NCI-H2107 treated with DMSO at 0.1 percent for 48 hours (cell line): ENCODE measurements around the gene TNFRSF25.
"Not testable (repeated sequence)": the region's sequence is repeated elsewhere in the genome, so short reads cannot be mapped to it uniquely, and the experiment has no call there.

Source experiments
- DNase-seq: peaks from one replicate; lab custom pipeline; 2025; ENCODE audit not compliant: unreplicated experiment; lab: John Stamatoyannopoulos, UW

The TNFRSF25 gene

DNA sequence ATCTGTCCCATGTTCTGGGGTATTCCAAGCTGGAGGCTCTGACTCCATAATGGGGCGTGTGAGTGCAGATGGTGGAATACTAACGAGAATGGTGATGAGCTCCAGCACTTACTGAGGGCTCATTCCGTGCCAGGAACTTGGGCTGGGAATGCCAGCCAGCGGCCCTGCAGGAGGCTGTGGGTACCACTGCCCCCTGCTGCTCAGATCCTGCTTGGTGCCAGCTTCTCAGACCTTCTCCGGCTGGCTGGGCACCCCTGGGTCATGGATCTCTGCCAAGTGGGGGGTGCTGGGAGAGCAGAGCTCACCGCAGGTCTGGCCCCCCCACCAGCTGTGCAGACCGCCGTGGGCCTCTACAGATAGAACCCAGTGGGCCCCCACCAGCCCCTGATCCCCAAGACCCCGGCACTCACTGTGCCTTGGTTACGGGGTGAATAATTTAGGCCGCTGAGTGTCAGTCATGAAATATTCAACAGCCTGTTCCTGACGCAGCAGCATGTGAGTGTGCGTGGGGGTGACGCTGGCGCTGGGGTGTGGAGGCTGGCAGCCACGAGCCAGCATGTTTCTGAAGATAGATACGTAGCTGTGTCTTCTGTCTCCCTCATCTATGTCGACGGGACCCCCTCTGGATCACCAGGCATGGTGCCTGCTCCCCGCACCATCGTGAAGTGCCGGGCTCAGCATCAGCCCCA lies 28.8 kb downstream of the TNFRSF25 start:
- DNase-seq, result not testable (repeated sequence)

DNA sequence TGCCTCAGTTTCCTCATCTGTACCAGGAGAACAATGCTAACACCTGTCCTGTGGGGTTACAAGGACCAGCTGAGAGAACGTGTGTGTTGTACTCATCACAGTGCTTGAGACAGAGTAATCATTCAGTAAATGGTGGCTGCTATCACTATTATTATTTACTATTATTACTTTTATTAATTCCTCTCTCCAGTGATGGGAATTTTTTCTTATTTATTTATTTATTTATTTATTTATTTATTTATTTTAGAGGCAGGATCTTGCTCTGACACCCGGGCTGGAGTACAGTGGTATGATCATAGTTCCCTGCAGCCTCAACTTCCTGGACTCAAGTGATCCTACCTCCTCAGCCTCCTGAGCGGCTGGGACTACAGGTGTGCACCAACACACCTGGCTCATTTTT lies 29.7 kb downstream of the TNFRSF25 start:
- DNase-seq, result not testable (repeated sequence)

DNA sequence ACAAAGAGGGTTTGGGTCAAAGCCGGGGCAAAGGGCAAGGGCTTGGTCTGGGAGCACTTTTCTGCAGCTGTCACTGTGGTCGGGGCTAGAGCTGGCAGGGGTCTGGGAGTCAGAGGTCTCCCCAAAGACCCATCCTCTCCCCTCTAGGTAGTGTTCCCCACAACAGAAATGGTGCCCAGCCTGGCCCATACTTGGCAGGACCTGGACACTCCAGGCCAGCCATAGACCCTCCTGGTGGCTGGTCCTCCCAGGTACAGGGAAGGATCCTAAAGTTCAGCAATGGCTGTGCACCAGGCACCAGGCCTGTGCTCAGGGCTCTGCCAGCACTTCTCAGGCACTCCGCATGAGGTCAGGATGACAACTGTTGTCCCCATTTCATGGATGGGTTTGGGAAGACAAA lies 30.4 kb downstream of the TNFRSF25 start:
- no peak for DNase-seq

DNA sequence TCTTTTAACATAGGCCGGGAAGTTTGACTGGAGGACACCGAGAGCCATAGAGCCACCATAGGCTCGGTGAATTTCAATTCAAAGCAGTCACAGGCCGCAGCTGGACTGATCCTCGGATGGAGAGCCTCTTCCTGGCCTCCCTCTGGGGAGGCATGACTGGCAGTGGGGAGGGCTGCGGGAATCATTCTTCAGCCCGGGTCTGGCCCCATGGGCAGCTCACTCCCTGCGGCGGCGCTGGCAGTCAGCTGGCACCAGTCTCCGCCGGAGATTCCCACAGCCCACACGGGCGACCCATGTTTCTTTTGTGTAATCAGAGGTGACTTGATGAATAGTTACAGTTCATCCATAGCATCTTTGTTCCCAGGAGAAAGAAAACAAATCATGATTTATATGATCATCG lies 30.8 kb downstream of the TNFRSF25 start:
- no peak for DNase-seq

DNA sequence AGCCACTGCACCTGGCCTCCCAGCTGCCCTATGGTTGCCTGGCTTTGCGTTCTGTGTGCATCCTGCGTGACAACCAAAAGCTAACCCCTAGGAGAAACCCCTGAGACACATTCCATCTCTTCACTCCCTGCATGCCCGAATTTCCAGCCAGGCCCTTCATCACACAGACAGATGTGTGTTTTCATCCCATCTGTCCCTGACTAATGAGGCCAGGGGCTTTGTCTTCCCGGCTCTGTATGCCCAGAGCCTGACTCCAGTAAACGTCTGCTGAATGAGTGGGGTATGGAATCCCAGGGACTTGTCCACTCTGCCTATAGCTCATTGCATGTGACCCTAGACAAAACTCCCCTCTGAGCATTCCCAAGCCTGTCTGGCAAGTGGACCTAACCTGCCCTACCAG lies 31.8 kb downstream of the TNFRSF25 start:
- no peak for DNase-seq

DNA sequence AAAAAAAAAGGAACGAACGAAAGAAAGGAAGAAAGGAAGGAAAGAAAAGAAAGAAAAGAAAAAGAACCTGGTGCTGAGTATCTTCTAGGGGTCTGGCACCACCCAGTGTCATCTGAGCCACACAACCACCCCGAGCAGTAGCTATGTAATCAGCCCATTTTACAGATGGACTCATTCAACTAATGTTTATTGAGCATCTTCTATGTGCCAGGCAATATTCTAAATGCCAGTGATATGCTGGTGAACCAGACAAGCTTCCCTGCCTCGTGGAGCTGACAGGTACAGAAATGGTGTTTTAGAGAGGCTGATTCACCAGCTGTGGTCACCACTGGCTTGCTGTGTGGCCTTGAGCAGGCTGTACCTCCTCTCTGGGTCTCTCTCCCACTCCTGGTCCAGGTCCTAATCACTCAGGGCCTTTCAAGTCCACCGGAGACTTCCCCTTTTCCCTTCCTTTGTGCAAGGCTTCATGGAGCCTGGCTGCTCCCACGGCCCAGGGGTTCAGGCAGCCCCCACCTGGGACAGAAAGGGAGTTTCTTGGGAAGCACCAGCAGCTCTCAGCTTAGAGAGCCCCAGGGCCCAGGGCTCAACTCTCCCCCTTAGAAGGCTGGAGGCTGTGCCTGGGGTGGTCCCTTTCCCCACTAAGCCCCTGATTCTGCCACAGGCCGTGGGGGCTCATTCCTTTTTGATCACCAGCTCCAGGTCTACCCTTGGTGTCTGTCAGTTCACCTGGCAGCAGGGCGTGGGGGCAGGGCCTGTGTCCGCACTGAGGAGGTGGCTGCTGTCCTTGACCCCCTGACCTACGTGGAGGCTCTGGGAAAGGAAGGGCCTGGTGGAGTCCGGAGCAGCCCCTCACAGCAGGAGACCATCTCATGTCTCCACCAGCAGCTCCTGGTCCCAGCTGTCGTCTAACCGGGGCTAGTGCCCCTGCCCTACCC lies 34.1 kb downstream of the TNFRSF25 start:
- not testable (repeated sequence) for DNase-seq

DNA sequence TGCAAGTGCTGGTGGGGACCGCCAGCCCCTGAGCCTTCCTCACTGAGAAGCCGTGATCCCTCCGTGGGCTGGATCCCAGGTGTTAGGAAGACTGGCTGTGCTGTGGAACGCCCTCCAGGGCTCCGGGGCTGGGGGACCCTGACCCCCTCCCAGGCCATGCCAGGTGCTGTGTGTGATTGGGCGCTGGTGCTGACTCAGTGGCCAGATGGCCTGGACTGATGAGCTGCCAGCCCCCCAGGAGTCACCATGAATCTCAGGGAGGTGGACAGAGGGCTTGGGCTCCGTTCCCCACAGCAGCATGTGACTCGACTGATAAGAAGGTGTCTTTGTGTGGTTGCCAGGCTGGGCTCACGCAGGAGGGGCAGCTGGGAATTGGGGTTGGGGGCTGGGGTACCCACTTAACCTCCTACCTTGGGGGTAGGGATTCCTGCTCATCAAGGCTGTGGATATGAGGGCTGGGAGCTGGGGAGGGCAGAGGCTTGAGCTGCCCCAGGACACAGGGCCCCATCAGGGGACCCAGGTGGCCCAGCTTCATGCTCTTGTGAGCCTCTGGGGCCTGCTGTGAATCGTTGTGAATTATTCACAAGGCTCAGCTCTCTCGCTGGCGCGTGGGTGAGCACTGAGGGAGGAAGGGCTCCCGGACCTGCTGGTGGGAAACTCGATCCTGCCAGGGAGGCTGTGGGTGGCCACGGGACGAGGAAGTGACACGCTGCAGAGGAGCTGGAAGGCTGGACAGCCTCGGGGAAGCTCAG lies 36.1 kb downstream of the TNFRSF25 start:
- DNase-seq, result not testable (repeated sequence)

DNA sequence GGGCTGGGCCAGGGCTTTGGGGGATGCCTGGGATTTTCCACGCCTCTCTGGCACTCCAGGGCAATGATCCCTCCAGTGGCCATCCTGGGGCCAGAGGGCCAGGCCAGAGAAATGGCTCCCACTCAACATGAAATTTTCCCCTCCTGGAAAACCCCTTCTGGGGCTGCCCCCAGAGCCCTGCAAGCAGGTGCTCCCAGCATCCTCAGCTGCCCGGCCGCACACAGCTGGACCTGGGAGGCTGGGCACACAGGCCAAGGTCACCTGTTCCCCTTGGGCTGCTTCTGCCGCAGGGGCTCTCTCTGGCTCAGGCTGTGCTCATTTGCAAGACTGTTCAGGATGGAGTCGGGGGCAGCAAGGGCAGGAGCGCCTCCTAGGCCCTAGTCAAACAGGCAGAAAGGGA lies 37.5 kb downstream of the TNFRSF25 start:
- DNase-seq, result not testable (repeated sequence)

DNA sequence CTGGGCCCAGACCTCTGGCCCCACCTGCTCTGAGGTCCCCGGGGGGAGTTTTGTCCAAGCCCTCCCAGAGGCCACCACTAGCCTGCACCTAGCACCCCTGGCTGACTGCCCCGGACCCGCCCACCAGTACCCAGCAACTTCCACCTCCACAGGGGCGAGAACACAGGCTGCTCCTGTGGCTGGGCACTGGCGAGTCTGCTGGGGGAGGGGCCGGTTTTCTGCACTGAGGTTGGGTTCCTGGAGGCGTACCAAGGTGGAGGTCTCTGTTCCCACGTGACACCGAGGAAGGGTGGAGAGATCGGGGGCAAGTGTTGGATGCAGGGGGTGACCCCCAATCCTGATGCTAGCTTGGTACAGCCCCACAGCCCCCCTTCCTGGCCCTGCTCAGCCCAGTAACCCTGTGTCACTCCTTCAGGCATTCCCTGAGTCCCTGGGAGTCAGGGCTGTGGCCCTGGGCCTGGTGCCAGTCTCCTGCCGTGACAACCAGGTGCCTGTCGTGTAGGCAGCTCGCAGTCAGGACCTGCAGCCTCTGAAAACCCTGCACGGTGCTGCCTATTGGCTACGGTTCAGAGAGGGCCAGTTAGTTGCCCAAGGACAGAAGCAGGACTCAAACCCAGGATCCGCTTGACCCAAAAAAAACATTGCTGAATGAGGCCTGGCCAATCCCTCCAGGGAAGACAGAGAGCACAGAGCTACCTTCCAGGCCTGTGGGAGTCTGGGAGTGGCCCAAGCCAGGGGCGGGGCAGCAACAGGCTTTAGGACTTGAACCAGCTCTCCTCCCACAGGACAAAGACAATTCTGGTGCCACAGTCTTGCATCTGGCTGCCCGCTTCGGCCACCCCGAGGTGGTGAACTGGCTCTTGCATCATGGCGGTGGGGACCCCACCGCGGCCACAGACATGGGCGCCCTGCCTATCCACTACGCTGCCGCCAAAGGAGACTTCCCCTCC lies 38.3 kb downstream of the TNFRSF25 start:
- DNase-seq, result no peak

DNA sequence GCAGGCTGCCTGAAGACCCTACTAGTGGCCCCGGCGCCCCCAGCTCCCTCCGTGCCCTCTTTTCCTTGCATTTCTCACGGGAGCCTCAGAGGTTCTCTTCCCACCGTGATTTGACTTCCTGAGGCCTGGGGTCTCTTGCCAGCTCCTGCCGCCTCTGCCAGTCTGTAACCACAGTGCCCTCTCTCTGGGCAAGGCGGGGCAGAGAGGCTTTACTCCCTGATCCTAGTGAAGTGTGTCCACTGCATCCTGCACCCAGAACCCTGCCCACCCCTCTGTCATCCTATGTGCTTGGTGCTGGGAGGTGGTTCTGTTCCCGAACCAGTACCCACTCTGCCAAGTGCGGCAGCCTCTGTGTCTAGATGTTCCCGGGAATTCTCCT lies 39.0 kb downstream of the TNFRSF25 start:
- no peak for DNase-seq

DNA sequence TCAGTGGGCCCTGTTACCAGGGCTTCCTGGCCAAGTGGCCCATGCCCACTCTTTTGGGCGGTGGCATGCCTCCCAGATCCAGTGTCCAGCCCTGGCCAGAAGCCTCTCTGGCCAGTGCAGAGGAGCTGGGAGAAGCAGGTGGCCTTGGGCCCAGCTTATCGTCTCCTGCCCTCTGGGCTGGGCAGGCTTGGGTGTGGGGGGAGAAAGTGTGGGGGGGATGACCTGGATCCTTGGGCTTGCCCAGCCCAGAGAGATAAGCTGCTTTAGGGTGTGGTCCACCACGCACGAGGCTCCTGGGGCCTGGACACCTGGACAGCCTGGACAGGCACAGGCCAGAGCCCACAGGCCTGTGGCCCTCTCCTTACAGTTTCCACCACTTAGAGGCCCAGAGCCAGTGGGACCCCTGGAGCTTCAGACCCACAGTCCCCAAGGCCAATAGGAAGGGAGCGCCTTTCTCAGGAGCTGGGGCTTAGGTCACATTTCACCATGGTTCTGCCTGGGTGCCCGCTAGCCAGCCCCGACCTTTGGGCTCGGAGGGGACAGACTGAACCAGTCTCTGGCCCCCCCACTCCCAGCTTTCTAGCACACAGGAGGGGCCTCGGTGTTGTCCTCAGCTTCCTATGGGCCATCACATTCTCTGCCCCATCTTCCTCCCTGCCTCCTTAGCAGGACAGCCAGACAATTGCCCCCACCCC lies 39.5 kb downstream of the TNFRSF25 start:
- DNase-seq, result no peak

DNA sequence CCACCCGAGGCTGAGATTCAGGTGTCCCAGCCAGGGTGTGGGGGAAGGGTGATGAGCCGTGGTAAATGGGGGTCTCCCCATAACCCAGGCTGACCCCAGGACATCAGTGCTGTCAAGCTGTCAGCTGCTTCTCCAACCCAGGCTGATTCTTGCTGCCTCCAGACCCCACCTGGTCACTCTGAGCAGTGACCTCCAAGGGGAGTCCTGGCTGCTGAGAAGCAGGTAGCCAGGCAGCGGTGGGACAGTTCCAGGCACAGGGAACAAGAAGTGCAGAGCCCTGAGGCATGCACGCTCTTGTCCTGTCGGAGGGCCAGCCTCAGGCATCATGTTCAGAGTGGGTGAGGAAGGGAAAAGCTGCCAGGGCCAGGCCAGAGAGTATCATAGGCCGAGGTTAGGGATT lies 40.3 kb downstream of the TNFRSF25 start:
- no peak for DNase-seq

DNA sequence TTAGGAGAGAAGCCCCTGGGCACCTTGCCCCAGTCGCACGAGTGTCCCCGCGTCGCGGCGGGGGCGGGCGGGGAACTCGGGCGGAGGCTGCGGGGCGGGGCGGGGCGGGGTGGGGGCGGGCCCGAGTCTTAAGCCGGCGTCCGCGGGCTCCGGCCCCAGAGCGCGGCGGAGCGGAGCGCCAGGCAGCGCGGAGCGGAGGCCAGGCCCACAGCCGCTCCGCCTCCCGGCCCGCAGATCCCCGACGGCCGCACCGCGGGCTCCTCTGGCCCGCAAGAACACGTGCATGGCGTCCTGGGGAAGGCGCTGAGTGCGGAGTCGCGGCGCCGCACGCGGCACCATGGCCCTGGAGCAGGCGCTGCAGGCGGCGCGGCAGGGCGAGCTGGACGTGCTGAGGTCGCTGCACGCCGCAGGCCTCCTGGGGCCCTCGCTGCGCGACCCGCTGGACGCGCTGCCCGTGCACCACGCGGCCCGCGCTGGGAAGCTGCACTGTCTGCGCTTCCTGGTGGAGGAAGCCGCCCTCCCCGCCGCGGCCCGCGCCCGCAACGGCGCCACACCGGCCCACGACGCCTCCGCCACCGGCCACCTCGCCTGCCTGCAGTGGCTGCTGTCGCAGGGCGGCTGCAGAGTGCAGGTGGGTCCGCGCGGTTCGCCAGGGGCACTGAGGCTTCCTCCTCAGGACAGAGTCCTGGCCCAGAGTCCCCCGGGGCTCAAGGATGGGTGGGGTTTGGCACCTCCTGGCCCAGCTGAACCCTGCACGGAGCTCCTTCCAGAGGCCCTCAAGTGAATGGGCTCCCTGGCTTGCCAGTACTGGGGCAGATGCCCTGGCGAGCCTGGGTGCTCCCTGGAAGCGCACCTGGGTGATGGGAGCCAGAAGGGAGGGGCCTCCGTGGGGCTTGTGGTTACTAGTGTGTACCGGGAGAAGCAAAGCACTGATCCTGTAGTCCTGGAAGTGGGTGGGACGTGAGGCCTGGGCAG lies 41.1 kb downstream of the TNFRSF25 start, which contains the start of gene ESPN:
Gene ESPN (plus strand): TSS at position 158 of the 975 bp plus-strand sequence. CDS start 180 bp downstream, at position 338.
- no peak for DNase-seq

DNA sequence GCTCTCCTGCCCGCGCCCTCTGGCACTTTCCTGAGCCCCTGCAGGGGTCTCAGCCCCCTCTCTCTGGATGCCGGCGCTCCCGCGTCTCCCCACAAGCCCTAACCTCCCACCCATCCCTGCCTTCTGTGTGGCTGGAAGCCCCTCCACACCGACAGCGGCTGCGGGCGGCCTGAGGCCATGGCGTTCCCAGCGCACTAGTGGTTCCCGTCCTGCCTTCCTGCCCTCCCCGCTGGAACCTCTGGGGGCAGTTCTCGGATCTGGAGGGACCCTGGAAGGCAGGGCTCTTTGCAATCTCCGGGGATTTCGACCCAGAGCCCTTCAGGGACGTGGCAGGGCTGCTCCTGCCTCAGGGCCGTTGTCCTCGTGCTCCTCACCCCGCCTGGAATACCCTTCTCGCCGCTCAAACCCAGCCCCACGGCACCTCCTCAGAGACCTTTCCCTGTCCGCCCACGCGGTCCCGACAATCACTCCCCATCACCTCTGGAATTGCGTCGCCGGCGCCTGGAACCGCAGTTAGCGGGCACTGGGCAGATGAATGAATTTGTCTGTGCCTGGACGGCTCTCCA lies 41.9 kb downstream of the TNFRSF25 start:
- no peak for DNase-seq

DNA sequence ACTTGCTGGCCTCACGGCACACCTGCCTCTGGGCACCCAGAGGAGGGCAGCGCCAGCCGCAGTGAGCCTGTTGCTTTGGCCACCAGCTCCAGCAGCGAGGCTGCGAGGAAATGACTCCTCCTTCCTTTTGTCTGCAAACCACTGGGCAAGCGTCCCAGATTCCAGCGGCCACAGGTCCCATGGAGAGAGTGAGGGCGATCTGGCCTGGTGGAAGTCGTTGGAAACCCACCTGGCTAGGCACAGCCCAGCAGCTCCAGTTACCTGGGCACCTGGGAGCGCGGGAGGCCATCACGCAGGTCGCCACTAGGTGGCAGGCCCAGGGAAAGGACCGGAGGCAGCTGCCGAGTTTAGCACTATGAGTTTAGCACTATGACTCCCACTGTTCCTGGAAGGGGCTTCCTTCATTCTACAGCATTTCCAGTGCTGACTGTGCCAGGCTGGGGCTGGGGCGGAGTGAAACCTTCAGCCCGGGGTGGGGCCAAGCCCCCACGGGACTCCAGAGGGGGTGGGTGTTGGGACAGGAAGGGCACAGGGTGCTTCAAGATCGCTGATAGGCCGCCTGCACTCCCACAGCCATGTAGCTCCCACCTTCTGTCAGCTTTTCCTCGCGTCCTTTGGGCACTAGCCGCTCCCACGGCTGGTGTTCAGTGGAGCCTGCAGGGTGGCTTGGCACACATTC lies 42.5 kb downstream of the TNFRSF25 start:
- peak; percentile 9 for DNase-seq

DNA sequence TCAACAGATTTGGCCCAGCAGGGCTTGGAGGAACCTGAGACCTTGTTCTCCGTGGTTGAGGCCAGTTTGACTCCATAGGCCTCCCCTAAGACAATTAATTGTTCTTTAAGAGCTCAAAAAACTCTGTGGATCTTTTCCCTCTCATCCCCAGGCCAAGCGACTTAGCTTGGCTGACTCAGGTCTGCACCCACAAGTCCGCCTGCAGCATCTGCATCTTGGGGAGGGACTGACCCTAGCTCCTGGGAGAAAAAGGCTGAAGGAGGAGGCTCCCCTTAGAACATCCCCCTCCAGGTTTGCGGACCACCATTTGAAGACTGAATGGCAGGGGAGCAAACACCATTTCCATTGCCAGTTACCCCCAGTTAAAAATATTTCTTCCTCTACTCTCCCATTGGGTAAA lies 44.7 kb downstream of the TNFRSF25 start:
- DNase-seq, result no peak

DNA sequence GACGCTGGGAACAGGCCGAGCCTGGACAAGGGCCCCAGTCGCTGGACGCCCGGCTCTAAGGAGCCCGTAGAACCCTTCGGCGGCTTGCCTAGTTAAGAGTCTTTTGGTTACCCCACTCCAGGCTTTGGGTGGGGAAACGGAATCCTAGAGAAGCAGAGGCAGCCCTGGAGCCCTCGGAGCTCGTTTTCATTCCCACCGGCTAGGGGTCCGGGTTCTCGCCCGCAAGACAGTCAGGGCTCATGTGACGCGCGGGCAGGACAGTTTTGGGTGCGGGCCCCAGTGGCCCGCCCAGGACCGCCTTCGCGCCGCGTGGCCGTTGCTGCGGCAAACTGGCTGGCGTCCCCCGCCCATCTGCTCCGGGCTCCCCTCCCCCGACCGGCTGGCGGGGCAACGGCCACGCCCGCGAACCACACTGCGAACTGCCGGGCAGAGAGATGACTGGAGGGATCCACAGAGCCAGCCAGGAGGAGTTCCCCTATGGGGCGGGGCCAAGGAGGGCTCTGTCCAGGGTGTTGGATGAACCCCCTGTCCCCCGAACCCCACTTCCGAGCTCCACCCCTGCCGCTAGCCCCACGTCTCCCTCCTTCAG lies 45.4 kb downstream of the TNFRSF25 start:
- DNase-seq, result no peak
